Body of pancreas (tissue), 4 donors: ENCODE measurements around the gene ICA1L. TPM values are rescaled to one million over a fixed set of nuclear protein-coding genes. Genes with fewer than 3 reads are reported as not detected.
"Not testable (repeated sequence)": the region's sequence is repeated elsewhere in the genome, so short reads cannot be mapped to it uniquely, and the experiment has no call there.

Experiments
- ATAC-seq: fragments of 150-250 bp; one replicate; pipeline ENCODE4 v1.9.1; 2016
- DNase-seq, 4 donors: peaks; one replicate each; pipeline ENCODE4 v3.0.0-alpha.2; 2019
- H3K27ac ChIP-seq, 4 donors: fragments of 200-600 bp; sonication (generic); 1 replicate in 3 of 4; 2 replicates in 1 of 4; pipeline versions ENCODE4 v1.5.1 to v1.6.1; 2016 to 2019; ENCODE audit warnings: mild to moderate bottlenecking in 1 of 4, mixed read lengths in 1 of 4, moderate library complexity in 1 of 4
- H3K27me3 ChIP-seq, 2 donors: fragments of 200-600 bp; sonication (generic); one replicate each; pipeline ENCODE4 v1.6.0; 2016; ENCODE audit warnings: mild to moderate bottlenecking in 1 of 2
- H3K36me3 ChIP-seq, 2 donors: fragments of 200-600 bp; sonication (generic); replicated peaks in 1 of 2; 2 replicates each; pipeline ENCODE4 v1.5.1; 2016; ENCODE audit warnings: low read depth in 2 of 2; ENCODE audit not compliant: insufficient read depth in 1 of 2
- H3K4me1 ChIP-seq: fragments of 200-600 bp; sonication (generic); one replicate; pipeline ENCODE4 v1.6.0; 2016
- H3K4me3 ChIP-seq, 2 donors: fragments of 200-600 bp; sonication (generic); 1 replicate in 1 of 2; 2 replicates in 1 of 2; pipeline ENCODE4 v1.5.1; 2016 to 2019
- H3K9me3 ChIP-seq, 3 donors: fragments of 200-600 bp; sonication (generic); 1 replicate in 2 of 3; 2 replicates in 1 of 3; pipeline ENCODE4 v1.5.1; 2016
- POLR2A ChIP-seq, 3 donors: fragments of 450-650 bp; IDR thresholded peaks; one replicate each; pipeline ENCODE4 v1.6.1; 2016; ENCODE audit warnings: antibody characterized with exemption in 3 of 3, mild to moderate bottlenecking in 2 of 3
- WGBS, 2 donors: methylation state at CpG; one replicate each; pipeline ENCODE4 v1.1.5; 2017; 5-methylcytosine and 5-hydroxymethylcytosine counted together
- intact Hi-C: fragments of 100-400 bp; cut with DNase I; formaldehyde crosslinking; loops from one replicate; pipeline ENCODE4 v1.15.1; 2023
- total RNA-seq, 2 donors: library from RNA; depleted of rRNA; stranded (reverse); fragments of >200 nt; gene quantifications; one replicate each; pipeline ENCODE4 v1.1.0, GENCODE V29; 2016
- TF ChIP-seq, protein P1 (sequence below), 7 experiments: fragments of 450-650 bp in 4 of 7; fragments of 200-600 bp in 3 of 7; sonication (generic) in 3 of 7; IDR thresholded peaks; one replicate each; pipeline ENCODE4 v1.5.1; 2016 to 2019; ENCODE audit warnings: antibody characterized with exemption in 7 of 7

Gene ICA1L
- total RNA-seq, 2 donors from 2014 or later: 6.7 to 34.6 TPM

GRCh38 chr2:202808754-202809153 lies 62.8 kb downstream of the ICA1L start:
- intact Hi-C loops: no loop called here
- no peak overlapping the region for H3K27ac ChIP-seq
- ATAC-seq: no peak

GRCh38 chr2:202807431-202808138 lies 64.0 kb downstream of the ICA1L start:
- ATAC-seq (peak; percentile 93), DNase-seq (peak; percentile 80 to 87 (median 84))
- 86% methylated on average over 1 of the region's 1 CpG for WGBS, 2 donors
- intact Hi-C loops, H3K36me3 ChIP-seq, H3K4me1 ChIP-seq, H3K27me3 ChIP-seq, H3K4me3 ChIP-seq, H3K27ac ChIP-seq, H3K9me3 ChIP-seq: not testable (repeated sequence)

More at GRCh38 chr2:202808754-202809153, 62.8 kb downstream of the ICA1L start:
- no peak overlapping the region for H3K4me3 ChIP-seq
- peaks cover 4% of the 10 kb centered on the region for H3K4me1 ChIP-seq
- no peak for TF ChIP-seq POLR2A (IDR thresholded peaks at IDR 0.05)
- no peaks in the 10 kb centered on the region for H3K36me3 ChIP-seq
- no peaks in the 10 kb centered on the region for H3K27me3 ChIP-seq
- H3K9me3 ChIP-seq: no peaks in the 10 kb centered on the region
- DNase-seq: no peak
- 86 to 95% methylated on average over 3 of the region's 3 CpGs for WGBS, 2 donors

- peaks cover 14% of the 10 kb centered on the region for H3K4me1 ChIP-seq
- intact Hi-C loops, H3K27me3 ChIP-seq, H3K4me3 ChIP-seq, H3K27ac ChIP-seq, ATAC-seq, H3K36me3 ChIP-seq, H3K9me3 ChIP-seq, DNase-seq: not testable (repeated sequence)
- WGBS, 2 donors: 81 to 82% methylated on average over 9 of the region's 9 CpGs
These were observed 65.7 kb downstream of the ICA1L start for GRCh38 chr2:202805911-202806310.

DNA sequence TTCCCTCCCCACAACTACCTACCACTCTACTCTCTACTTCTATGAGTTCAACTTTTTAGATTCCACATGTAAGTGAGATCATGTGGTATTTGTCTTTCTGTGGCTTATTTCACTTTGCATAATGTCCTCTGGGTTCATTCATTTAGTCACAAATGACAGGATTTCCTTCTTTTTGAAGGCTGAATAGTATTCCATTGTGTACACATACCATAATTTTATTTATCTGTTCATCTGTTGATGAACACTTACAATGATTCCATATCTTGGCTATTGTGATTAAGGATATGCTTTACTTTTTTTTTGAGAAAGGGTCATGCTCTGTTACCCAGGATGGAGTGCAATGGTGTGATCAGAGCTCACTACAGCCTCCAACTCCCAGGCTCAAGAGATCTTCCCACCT lies 73.6 kb downstream of the ICA1L start:
- TF ChIP-seq POLR2A (IDR thresholded peaks at IDR 0.05): no peak
- TF ChIP-seq, protein P1, sequence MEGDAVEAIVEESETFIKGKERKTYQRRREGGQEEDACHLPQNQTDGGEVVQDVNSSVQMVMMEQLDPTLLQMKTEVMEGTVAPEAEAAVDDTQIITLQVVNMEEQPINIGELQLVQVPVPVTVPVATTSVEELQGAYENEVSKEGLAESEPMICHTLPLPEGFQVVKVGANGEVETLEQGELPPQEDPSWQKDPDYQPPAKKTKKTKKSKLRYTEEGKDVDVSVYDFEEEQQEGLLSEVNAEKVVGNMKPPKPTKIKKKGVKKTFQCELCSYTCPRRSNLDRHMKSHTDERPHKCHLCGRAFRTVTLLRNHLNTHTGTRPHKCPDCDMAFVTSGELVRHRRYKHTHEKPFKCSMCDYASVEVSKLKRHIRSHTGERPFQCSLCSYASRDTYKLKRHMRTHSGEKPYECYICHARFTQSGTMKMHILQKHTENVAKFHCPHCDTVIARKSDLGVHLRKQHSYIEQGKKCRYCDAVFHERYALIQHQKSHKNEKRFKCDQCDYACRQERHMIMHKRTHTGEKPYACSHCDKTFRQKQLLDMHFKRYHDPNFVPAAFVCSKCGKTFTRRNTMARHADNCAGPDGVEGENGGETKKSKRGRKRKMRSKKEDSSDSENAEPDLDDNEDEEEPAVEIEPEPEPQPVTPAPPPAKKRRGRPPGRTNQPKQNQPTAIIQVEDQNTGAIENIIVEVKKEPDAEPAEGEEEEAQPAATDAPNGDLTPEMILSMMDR (IDR thresholded peaks at IDR 0.05): no peak
- ATAC-seq: no peak
- DNase-seq: no peak
- no peaks in the 10 kb centered on the region for H3K9me3 ChIP-seq
- peaks cover 10% of the 10 kb centered on the region for H3K4me1 ChIP-seq
- no peak overlapping the region for H3K27ac ChIP-seq
- H3K4me3 ChIP-seq: no peak overlapping the region
- intact Hi-C loops: no loop called here
- H3K36me3 ChIP-seq: no peaks in the 10 kb centered on the region
- H3K27me3 ChIP-seq: no peaks in the 10 kb centered on the region

- Histone ChIP-seq H3K9me3 (no peaks in the 10 kb centered on the region), H3K36me3 (no peaks in the 10 kb centered on the region), H3K4me3 (no peak overlapping the region), H3K4me1 (no peaks in the 10 kb centered on the region), H3K27ac (no peak overlapping the region), H3K27me3 (no peaks in the 10 kb centered on the region)
- 91 to 96% methylated on average over 2 of the region's 2 CpGs for WGBS, 2 donors
- intact Hi-C loops: no loop called here
- DNase-seq: no peak
- ATAC-seq: no peak
- TF ChIP-seq, protein P1 (IDR thresholded peaks at IDR 0.05): no peak
- TF ChIP-seq POLR2A (IDR thresholded peaks at IDR 0.05): no peak
These were observed 80.9 kb downstream of the ICA1L start for GRCh38 chr2:202790676-202791075.

- H3K9me3 ChIP-seq: no peaks in the 10 kb centered on the region
- H3K36me3 ChIP-seq: no peaks in the 10 kb centered on the region
- TF ChIP-seq, protein P1 (IDR thresholded peaks at IDR 0.05): no peak
- no peak for TF ChIP-seq POLR2A (IDR thresholded peaks at IDR 0.05)
- ATAC-seq (no peak), DNase-seq (no peak)
- H3K27ac ChIP-seq: peak overlapping the region in 1 of 4 donors; percentile 12
- 12 to 19% methylated on average over 2 of the region's 2 CpGs for WGBS, 2 donors
- intact Hi-C loops: no loop called here
- peaks cover 11% of the 10 kb centered on the region for H3K4me1 ChIP-seq
- no peaks in the 10 kb centered on the region for H3K27me3 ChIP-seq
- no peak overlapping the region for H3K4me3 ChIP-seq
These were observed 84.7 kb downstream of the ICA1L start for GRCh38 chr2:202786842-202787241.
